ENCODE measurements around the gene ZDHHC11. TPM values are rescaled to one million over a fixed set of nuclear protein-coding genes. Genes with fewer than 3 reads are reported as not detected.

ZDHHC11 gene
- total RNA-seq, 1 experiment from 2014 or later: 17.0 TPM

- no peaks in the 10 kb centered on the region for H3K4me1 ChIP-seq (ENCODE audit: control insufficient read depth in 1 of 2, insufficient read depth in 2 of 2, low read length in 2 of 2)
- H3K27me3 ChIP-seq (ENCODE audit: insufficient read depth, low read length): no peaks in the 10 kb centered on the region
- H4K20me1 ChIP-seq (ENCODE audit: insufficient read depth): no peaks in the 10 kb centered on the region
- TF ChIP-seq YY1 (IDR thresholded peaks at IDR 0.05; ENCODE audit: extremely low read depth, insufficient replicate concordance, low read depth, low read length) (no peak), EZH2phosphoT487 (IDR thresholded peaks at IDR 0.05; ENCODE audit: borderline replicate concordance) (no peak), ATF3 (IDR thresholded peaks at IDR 0.05) (no peak), POLR2A (IDR thresholded peaks at IDR 0.05; ENCODE audit: borderline replicate concordance, extremely low read depth, insufficient read depth, insufficient read length) (no peak), FOSL1 (IDR thresholded peaks at IDR 0.05; ENCODE audit: low read depth) (no peak), ZNF274 (IDR thresholded peaks at IDR 0.05; ENCODE audit: low read depth, low read length) (no peak), JUND (IDR thresholded peaks at IDR 0.05) (no peak), ZFX (IDR thresholded peaks at IDR 0.05) (no peak), MAX (IDR thresholded peaks at IDR 0.05) (no peak), CBX3 (IDR thresholded peaks at IDR 0.05; ENCODE audit: low read depth) (no peak), REST (IDR thresholded peaks at IDR 0.05; ENCODE audit: low read depth) (no peak), RAD21 (IDR thresholded peaks at IDR 0.05; ENCODE audit: low read depth) (no peak), SP1 (IDR thresholded peaks at IDR 0.05; ENCODE audit: low read depth) (no peak), SIN3A (IDR thresholded peaks at IDR 0.05; ENCODE audit: low read depth) (no peak), TCF7L2 (IDR thresholded peaks at IDR 0.05; ENCODE audit: borderline replicate concordance, extremely low read depth, insufficient read depth, insufficient read length) (no peak), CTCF (IDR thresholded peaks at IDR 0.05 in 2 of 3, conservative IDR thresholded peaks at IDR 0.05 in 1 of 3; ENCODE audit: borderline replicate concordance in 1 of 3, insufficient read depth in 1 of 3, low read depth in 2 of 3, low read length in 2 of 3) (no peak), EZH2 (IDR thresholded peaks at IDR 0.05) (no peak), CEBPB (IDR thresholded peaks at IDR 0.05; ENCODE audit: low read depth) (no peak)
- no peak overlapping the region for H3K4me3 ChIP-seq (replicated peaks in 1 of 2; ENCODE audit: low read depth in 1 of 2, low read length in 2 of 2)
- ChIA-PET POLR2A (no interaction called here), CTCF (no interaction called here), RAD21 (ENCODE audit: low non-redundant PET in 1 of 2, low total read pairs in 2 of 2, uncharacterized antibody in 2 of 2, unreplicated experiment in 2 of 2) (no interaction called here)
- H3K4me2 ChIP-seq (ENCODE audit: low read length): no peak overlapping the region
- no peaks in the 10 kb centered on the region for H3K79me2 ChIP-seq (ENCODE audit: insufficient read depth, low read length)
- H3K9ac ChIP-seq (ENCODE audit: low read length): no peak overlapping the region
- no peak overlapping the region for H2AFZ ChIP-seq (ENCODE audit: low read depth, low read length, poor library complexity, severe bottlenecking)
- no peaks in the 10 kb centered on the region for H3K9me2 ChIP-seq (ENCODE audit: insufficient read depth)
- DNase-seq (ENCODE audit: low read depth, low spot score) (no peak), ATAC-seq (no peak)
- intact Hi-C loops (cut with micrococcal nuclease): no loop called here
- no TSS peak for BruUV-seq (replicated peaks)
- H3K9me3 ChIP-seq (ENCODE audit: control insufficient read depth in 1 of 2, insufficient read depth in 1 of 2, low read depth in 1 of 2, low read length in 2 of 2): no peaks in the 10 kb centered on the region
- H3K36me3 ChIP-seq (ENCODE audit: control insufficient read depth in 1 of 2, insufficient read depth in 2 of 2, low read length in 2 of 2): peaks cover 4 to 11% of the 10 kb centered on the region in 2 experiments; a peak in 2 of 4 replicates
- no peak overlapping the region for H3K27ac ChIP-seq (ENCODE audit: low read depth, low read length)
Observed at GRCh38 chr5:859798-860296, 9.1 kb upstream of the ZDHHC11 start.
